NCI-H1694 treated with DMSO at 0.1 percent for 48 hours (cell line): ENCODE results near the gene BAZ2A.
A peak's percentile ranks its signal among the peaks of the same experiment; 100 is the strongest.
"Not testable (repeated sequence)": the region's sequence is repeated elsewhere in the genome, so short reads cannot be mapped to it uniquely, and the experiment has no call there.

ENCODE experiments used
- DNase-seq: peaks from one replicate; lab custom pipeline; 2025; lab: John Stamatoyannopoulos, UW

Gene BAZ2A

DNA sequence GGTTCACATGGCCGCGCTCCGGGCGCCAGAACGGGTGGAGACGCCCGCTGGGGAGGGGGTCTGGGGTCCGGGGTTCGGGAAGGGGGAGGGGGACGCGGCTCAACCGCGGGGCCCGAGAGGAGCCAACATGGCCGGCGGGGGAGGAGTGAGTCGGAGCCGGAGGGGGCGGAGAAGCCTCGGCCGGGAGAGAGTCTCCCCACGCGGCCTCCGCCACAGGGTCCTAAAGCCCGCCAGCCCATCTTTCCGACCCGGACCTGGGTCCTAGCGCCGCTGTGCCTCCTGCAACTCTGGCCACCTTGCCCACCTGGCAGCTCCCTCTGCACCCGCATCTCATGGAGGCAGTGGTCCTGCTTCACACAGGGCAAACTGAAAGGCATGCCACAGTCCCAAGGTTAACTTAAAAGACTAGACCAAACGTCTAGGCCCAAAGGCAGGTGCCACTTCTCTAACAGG lies at the start of gene BAZ2A:
Gene BAZ2A (minus strand): TSS at position 147 of the 453 bp plus-strand sequence. CDS start 12,796 bp downstream, outside the sequence.
- DNase-seq = peak; percentile 54

DNA sequence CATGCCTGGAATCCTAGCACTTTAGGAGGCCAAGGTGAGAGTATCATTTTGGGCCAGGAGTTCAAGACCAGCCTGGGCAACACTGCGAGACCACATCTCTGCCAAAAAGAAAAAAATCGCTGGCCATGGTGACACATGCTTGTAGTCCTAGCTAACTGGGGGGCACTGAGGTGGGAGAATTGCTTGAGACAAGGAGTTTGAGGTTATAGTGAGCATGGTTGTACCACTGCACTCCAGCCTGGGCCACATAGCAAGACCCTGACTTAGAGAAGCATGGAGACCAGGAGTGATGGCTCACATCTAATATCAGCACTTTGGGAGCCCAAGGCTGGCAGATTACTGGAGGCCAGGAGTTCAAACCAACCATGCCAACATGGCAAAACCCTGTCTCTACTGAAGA lies 48.7 kb upstream of the BAZ2A start:
- DNase-seq = no peak

DNA sequence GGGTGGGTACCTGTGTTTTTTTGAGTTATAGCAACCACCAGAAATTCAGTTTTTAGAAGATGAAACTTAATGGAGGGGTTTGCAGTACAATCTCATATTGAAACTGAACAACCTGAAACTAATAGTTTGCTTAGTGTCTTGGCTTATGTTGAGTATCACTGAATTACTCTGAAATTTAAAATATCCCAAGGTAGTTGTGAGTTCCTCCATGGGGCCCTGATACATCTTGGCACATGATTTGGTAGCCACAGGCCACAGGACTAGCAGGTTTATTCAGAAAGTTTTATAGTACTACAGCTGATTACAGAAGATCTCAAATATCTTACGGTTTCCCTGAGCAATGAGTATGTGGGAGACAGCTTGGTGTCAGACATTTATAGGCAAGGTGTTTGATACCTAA lies 47.6 kb upstream of the BAZ2A start:
- no peak for DNase-seq

DNA sequence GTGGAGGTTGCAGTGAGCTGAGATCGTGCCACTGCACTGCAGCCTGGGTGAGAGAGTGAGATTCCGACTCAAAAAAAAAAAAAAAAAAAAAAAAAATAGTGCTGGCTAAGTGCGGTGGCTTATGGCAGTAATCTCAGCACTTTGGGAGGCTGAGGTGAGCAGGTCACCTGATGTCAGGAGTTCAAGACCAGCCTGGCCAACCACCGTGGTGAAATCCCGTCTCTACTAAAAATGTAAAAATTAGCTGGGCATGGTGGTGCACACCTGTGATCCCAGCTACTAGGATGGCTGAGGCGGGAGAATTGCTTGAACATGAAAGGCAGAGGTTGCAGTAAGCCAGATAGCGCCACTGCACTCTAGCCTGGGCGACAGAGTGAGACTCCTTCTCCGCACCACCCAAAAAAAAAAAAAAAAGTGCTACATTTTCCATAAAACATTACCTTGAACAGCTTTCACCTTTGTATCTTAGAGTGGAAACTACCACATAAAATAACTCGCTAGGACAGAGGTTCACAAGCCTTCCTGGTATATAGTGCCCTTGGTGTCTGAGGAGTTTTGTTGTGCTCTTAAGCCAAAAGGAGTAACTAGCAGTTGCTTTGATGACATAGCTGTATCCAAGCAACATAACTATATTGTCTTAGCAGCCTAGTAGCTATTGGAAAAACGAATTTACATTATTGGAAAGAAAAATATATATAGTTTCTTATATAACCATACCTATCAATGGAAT lies 46.9 kb upstream of the BAZ2A start:
- DNase-seq = no peak

DNA sequence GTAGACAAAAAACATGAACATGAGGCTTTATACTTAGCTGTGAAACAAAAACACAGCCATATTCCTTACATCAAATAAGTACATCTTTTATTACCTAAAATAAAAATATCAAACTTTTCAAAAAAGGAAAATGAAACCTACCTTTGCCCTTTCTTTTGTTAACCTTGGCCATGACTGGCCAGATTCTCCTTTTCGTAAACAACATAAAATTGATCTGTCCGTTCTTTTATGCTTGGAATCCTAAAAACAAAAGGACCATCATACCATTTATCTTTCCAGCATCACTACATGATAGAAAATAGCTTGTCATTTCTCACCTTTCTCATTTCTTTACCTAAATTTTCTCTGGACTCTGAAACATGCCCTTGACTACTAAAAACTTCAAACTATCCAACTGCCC lies 41.5 kb upstream of the BAZ2A start:
- no peak for DNase-seq

DNA sequence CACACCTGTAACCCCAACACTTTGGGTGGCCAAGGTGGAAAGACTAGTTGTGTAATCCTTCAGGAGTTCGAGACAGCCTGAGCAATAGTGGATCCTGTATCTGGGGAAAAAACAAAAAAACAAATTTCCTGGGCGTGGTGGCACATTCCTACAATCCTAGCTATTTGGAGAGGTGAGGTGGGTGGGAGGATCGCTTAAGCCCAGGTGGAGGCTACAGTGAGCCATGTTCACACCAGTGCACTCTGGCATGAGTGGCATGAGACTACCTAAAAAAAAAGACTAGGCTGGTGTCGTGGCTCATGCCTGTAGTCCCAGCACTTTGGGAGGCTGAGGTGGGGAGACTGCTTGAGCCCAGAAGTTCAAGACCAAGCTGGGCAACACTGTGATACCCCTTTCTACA lies 40.7 kb upstream of the BAZ2A start:
- DNase-seq = no peak

DNA sequence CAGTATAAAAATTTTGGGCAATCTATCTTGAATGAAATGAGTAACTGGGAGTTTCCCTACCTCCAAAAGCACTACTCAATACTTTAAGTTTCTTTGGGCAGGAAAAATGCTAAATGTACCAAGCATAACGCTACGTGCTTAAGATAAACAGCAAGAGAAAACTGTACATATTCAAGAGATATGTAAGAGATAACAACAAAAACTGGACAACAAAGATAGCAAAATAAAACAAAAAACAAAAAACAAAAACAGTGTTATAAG lies 38.0 kb upstream of the BAZ2A start:
- DNase-seq = no peak

DNA sequence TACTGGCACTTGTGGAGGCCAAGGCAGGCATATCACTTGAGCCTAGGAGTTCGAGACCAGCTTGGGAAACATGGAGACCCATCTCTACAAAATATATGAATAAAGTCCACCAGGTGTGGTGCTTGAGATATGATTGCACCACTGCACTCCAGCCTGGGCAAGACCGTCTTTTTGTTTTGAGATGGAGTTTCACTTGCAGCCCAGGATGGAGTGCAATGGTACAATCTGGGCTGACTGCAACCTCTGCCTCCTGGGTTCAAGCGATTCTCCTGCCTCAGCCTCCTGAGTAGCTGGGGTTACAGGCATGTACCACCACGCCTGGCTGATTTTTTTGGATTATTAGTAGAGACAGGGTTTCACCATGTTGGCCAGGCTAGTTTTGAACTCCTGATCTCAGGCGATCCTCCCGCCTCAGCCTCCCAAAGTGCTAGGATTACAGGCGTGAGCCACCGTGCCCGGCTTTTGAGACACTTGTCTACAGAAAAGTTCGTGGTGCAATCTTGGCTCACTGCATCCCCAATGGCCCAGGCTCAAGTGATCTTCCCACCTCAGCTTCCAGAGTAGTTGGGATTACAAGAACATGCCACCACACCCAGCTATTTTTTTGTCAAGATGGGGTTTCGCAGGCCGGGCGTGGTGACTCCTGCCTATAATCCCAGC lies 32.0 kb upstream of the BAZ2A start:
- no peak for DNase-seq

DNA sequence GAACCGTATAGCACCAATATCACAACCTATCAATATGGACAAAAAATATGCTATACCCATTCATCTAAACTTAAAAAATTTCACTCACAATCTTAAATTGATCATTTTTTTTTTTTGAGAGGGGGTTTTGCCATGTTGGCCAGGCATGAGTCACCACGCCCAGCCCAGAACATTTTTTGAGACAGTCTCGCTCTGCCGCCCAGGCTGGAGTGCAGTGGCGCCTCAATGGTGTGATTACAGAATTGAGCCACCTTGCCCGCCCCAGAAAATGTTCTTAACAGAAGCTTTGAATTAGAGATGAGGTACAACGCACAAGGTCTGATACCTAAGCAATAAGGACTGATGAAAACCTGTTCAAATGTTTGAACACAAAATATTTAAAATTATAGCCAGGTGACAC lies 31.4 kb upstream of the BAZ2A start:
- DNase-seq = no peak

DNA sequence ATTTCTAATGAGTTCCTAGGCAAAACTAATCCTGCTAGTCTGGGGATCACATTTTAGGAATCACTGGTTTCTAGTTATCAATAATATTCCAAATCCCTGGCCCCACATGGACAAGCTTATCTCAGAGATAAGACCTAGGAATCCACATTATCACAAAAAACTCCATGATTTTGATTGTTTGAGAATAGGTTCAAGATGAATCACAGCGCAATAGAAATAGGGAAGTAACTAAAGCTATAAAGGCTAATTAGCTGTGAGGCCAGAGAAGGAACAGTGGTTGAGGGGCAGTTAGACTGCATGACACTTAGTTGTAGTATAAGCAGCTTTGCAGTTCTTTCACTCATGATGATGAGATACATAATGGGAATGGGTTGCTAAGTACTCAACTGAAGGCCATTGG lies 28.8 kb upstream of the BAZ2A start:
- DNase-seq = no peak

DNA sequence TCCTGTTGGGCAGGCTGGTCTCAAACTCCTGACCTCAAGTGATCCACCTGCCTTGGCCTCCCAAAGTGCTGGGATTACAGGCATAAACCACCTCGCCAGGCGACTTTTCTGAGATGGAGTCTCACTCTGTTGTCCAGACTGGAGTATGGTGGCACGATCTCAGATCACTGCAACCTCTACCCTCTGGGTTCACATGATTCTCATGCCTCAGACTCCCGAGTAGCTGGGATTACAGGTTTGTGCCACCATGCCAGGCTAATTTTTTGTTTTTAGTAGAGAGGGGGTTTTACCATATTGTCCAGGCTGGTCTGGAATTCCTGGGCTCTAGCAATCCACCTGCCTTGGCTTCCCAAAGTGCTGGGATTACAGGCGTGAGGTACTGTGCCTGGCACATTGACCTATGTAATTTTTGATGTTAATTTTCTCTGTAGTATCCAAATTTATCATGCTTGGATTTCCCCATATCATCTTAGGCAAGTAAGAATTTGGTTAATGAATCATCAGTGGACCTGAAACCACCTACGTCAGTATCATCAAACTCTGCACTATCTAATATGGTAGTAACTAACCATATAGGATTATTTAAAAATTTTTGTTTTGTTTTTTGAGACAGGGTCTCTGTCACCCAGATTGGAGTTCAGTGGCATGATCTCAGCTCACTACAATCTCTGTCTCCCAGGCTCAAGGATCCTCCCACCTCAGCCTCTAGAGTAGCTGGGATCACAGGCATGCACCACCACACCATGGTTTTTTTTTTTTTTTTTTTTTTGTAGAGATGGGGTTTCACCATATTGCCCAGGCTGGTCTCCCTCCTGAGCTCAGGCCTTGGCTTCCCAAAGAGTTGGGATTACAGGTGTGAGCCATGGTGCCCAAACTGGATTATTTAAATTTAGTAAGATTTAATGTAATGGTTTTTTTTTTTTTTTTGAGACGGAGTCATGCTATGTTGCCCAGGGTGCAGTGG lies 27.6 kb upstream of the BAZ2A start:
- no peak for DNase-seq

DNA sequence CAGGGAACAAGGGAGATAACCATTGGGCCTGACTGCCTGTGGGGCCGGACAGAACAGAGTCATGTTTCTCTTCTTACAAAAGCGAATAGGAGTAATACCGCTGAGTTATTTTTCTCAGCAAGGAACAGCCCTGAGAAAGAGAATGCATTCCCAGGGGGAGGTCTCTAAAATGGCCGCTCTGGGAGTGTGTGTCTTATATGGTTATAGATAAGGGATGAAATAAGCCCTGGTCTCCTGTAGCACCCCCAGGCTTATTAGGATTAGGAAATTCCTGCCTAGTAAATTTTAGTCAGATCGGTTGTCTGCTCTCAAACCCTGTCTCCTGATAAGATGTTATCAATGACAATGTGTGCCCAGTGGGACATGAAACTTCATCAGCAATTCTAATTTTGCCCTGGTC lies 23.7 kb upstream of the BAZ2A start:
- DNase-seq = not testable (repeated sequence)

DNA sequence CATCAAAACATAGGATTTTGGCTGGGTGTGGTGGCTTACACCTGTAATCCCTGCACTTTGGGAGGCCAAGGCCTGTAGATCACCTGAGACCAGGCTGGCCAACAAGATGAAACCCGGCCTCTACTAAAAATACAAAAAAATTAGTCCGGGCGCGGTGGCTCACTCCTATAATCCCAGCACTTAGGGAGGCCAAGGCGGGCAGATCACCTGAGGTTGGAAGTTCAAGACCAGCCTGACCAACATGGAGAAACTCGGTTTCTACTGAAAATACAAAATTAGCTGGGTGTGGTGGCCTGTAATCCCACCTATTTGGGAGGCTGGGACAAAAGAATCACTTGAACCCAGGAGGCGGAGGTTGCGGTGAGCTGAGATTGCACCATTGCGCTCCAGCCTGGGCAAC lies 17.9 kb upstream of the BAZ2A start:
- DNase-seq = not testable (repeated sequence)

DNA sequence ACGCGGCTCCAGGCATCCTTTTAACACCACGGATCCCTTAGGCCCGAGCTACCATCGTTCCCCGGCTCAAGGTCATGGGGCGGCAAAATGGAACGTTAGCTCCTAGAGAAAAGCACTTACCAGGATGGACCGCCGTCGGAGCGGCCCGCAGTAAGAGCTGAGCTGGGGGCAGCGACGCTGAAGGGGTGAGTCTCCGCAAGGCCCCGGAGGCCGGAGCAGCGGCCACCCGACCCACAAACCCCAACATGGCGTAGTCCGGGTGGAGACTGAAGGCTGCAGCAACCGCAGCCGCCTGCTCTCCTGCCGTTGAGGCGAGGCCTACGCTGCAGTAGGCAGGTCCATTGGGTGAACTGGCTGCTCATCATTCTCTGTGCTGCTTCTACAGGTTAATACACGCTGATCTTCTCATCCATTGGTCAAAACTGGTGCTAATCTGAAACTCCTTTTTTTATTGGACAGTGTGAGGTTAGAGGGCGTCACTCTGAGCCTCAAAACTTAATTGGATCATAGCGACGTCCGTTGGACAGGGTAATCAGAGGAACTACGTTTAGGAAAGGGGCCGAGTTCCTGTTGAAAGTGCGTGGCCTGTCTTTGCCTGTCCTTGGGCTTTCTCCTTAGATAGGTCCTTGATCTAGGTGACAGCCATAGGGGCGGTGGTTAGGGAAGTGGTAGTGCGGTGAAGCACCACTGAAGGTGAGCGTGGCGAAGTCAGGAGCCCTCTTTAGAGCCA lies 15.8 kb upstream of the BAZ2A start, which contains the start of gene ATP5F1B:
Gene ATP5F1B (minus strand): TSS at position 268 of the 730 bp plus-strand sequence. CDS start 21 bp downstream, at position 247.
- DNase-seq = peak; percentile 99

DNA sequence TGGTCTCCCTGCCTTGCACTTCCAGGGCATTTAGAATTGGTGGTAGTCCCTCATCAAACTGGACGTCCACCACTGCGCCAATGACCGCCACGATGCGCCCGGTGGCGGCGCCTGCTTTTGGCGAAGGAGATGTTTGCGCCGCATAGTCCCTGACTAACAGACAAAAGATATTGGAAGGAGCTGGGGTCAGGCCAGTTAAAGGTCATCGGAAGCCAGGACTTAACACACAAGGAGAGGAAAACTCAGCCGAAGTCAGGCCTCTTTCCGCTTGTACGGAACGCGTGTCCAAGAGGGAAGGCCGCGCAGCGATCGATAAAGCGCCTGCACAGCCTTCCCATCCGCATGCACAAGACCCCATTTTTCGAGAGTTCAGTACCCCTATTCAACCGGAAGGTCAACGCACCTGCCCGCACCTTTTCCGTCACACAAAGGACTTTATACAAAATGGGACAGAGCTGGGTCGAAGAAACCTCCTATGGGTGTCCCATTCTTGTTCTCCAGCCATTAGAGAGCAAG lies 15.1 kb upstream of the BAZ2A start:
- DNase-seq = no peak

DNA sequence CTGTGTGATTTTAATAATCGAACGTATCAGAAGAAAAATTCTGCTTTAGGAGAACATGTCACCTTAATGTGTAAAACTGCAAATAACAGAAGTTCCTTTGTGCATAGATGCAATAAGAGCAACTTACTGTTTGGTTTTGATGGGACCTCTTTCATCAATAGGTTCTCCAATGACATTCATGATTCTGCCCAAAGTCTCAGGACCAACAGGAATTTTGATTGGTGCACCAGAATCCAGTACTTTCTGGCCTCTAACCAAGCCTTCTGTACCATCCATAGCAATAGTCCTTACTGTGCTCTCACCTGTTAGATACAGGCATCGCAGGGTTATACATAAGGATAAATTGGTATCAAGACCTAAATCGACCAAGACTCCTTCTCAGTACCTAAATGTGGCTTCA lies 14.5 kb upstream of the BAZ2A start:
- no peak for DNase-seq

DNA sequence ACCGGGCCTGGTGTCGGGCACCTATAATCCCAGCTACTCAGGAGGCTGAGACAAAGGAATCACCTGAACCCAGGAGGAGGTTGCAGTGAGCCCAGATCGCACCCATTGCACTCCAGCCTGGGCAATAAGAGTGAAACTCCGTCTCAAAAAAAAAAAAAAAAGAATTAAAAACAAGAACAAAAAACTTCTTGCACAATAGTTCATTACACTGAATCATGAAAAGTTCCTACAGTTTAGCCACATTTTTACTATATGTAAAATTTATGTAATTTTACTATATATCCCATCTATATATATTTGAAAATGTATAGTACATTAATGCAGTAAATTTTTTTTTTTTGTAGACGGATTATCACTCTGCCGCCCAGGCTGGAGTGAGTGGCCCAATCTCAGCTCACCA lies 11.1 kb upstream of the BAZ2A start:
- DNase-seq = no peak

DNA sequence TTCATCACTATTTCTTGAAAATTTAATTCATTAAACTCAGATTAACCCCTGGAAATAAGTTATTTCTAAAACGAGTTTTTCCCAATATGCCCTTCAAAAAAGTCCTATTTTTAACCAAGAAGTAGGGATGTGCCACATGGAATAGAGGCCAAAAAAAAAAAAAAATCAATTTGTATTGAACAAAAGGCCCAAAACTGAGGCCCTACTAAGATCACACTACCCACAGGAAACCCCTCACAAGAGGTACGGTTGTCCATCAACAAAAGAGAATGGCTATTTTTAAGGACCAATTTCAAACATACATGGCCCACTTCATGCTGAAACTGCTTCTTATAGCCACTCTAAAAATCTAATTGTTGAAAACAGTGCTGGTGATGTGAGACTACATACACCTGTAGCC lies 7.5 kb upstream of the BAZ2A start:
- no peak for DNase-seq

DNA sequence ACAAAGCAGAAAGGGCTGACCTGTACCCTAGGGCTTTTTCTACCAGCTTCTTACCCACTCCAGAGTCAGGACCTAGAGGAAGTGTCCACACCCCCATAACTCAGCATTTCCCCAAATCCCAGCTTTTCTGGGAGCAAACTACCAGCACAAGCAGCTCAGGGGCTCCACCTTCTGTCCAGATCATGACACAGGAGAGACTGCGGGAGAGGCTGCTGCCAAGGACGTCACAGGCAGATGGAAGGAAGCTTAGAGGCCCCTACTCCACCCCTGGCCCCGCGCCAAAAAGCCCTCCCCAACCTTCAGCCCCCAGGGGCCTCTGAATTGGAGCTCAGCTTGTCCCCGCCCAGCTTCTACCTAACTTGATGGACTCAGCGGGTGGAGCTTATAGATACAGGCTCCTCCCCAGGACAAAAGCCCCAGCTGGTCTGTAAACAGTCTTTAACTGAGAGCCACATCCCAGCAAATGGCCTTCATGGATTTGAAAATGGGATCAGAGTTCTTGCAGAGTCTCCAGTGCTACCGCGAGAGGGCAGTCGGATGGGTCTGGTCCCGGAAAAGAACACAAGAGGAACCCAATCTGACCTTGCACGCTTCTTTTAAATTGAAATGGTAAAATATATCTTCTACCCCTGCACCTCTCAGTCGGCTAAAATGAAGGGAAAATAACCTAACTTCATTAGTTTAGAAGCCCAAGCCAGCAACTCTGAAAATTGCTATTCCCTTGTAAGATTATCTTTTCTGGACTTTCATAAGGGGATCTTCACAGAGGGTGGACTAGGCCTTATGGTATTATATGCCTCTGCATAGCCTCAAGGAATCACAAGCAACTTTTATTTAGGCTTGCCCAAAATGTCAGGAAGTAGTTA lies 6.8 kb upstream of the BAZ2A start:
- peak; percentile 97 for DNase-seq

DNA sequence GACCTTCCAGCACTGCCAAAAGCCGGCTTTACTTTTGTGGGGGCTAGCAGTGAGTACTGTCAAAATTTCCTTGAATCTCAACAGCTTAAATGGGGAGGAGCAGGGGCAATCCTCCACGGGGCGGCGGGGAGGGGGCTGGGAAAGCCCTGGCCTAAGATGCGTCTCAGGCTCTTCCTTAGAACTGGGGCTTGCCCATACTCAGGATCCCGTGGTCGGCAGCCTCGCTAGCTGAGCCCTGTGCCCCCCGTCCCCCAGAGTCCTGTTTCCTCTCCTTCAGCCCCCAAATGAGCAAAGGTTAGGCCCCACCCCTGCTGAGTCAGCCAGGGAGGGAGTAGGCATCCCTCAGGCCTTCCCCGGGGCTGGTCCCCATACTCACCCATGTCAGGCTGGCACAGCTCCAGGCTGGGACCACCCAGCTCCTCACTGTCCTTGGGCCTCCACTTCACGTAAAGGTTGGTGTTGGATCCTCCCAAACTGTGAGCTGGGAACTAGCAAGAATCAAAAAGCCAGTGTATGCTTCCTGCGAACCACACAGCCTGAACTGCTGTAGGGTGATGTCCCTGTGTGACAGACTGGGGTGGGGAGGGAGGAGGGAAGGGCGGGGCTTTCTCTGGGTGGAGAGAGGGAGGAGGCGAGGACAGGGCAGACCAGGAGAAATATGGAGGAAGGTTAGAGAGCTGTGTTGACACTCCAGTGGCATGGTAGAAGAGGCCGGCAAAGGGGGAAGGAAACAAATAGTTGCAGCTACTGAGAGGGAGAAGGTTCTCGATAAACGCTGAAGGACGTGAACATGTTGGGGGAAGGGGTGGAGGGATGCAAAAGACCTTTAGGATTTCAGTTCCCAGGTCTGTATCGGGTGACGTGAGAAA lies 5.9 kb upstream of the BAZ2A start:
- DNase-seq = peak; percentile 72
